GM21367 (cell line): Measurements from ENCODE around the gene SP3.

Experiments used
- ATAC-seq: cut with Tn5 transposase; IDR thresholded peaks from one replicate; pipeline ENCODE4 v1.9.1; 2021; ENCODE audit not compliant: unreplicated experiment

Gene SP3

GRCh38 chr2:173997269-173997668, 32.1 kb upstream of the SP3 start:
- ATAC-seq = peak; percentile 88

- no peak for ATAC-seq
Measured at GRCh38 chr2:173996766-173997165, 31.6 kb upstream of the SP3 start.

GRCh38 chr2:173993459-173993858, 28.3 kb upstream of the SP3 start:
- ATAC-seq = no peak

- ATAC-seq = no peak
Measured at GRCh38 chr2:173991856-173992588, 26.8 kb upstream of the SP3 start.

- ATAC-seq = peak; percentile 66
Measured at GRCh38 chr2:173990970-173991819, 26.0 kb upstream of the SP3 start.

- no peak for ATAC-seq
Measured at GRCh38 chr2:173990245-173990644, 25.1 kb upstream of the SP3 start.

- no peak for ATAC-seq
Measured at GRCh38 chr2:173989884-173990215, 24.7 kb upstream of the SP3 start.

- no peak for ATAC-seq
Measured at GRCh38 chr2:173989160-173989883, 24.1 kb upstream of the SP3 start.

GRCh38 chr2:173986805-173987204, 21.6 kb upstream of the SP3 start:
- no peak for ATAC-seq

GRCh38 chr2:173985605-173985992, 20.4 kb upstream of the SP3 start:
- no peak for ATAC-seq

GRCh38 chr2:173984866-173985604, 19.9 kb upstream of the SP3 start:
- no peak for ATAC-seq

GRCh38 chr2:173983391-173983871, 18.3 kb upstream of the SP3 start:
- ATAC-seq = no peak

GRCh38 chr2:173982918-173983317, 17.7 kb upstream of the SP3 start:
- no peak for ATAC-seq

GRCh38 chr2:173982182-173982714, 17.1 kb upstream of the SP3 start:
- ATAC-seq = no peak

GRCh38 chr2:173981520-173981919, 16.3 kb upstream of the SP3 start:
- no peak for ATAC-seq

- ATAC-seq = no peak
Measured at GRCh38 chr2:173979751-173980351, 14.7 kb upstream of the SP3 start.

GRCh38 chr2:173978447-173978846, 13.3 kb upstream of the SP3 start:
- no peak for ATAC-seq

GRCh38 chr2:173972636-173973035, 7.5 kb upstream of the SP3 start:
- no peak for ATAC-seq

GRCh38 chr2:173972165-173972564, 7.0 kb upstream of the SP3 start:
- no peak for ATAC-seq

- no peak for ATAC-seq
Measured at GRCh38 chr2:173970516-173970924, 5.3 kb upstream of the SP3 start.
